H1 (cell line): ENCODE results near the gene ORC2. TPM values are rescaled to one million over a fixed set of nuclear protein-coding genes. Genes with fewer than 3 reads are reported as not detected.

Source experiments
- CTCF ChIA-PET: fragments of 300-600 bp; sonication (Branson Sonifier 250); formaldehyde crosslinking; loops from one replicate; lab custom pipeline; 2021; ENCODE audit not compliant: partially characterized antibody; lab: Charles Lee
- POLR2A ChIA-PET: fragments of 300-600 bp; sonication (Branson Sonifier 250); formaldehyde crosslinking; loops from one replicate; lab custom pipeline; 2021; ENCODE audit warnings: inconsistent platforms; ENCODE audit not compliant: partially characterized antibody; lab: Charles Lee
- DNase-seq, 2 experiments: peaks; one replicate each; pipeline versions ENCODE4 v3.0.0 to v3.0.0-alpha.2; 2010 to 2022; ENCODE audit warnings: low spot score in 2 of 2, low read depth in 1 of 2, mixed read lengths in 1 of 2
- FAIRE-seq: peaks from 2 replicates; lab custom pipeline; 2011; peaks lifted over from hg19 to GRCh38; lab: Jason Lieb, UNC
- H2AFZ ChIP-seq: 2 replicates; pipeline ENCODE4 v1.8.1; 2012; ENCODE audit warnings: low read length, inconsistent platforms
- H2AK5ac ChIP-seq: 2 replicates; pipeline ENCODE4 v1.6.1; 2013; ENCODE audit warnings: low read depth, low read length
- H2BK120ac ChIP-seq: replicated peaks from 2 replicates; pipeline ENCODE3; 2013; ENCODE audit warnings: low read depth, low read length, inconsistent platforms
- H2BK12ac ChIP-seq: 2 replicates; pipeline ENCODE4 v1.6.1; 2013; ENCODE audit warnings: low read depth, low read length
- H2BK15ac ChIP-seq: 2 replicates; pipeline ENCODE4 v1.6.1; 2013; ENCODE audit warnings: low read length
- H2BK20ac ChIP-seq: 2 replicates; pipeline ENCODE4 v1.6.1; 2013; ENCODE audit warnings: low read length
- H2BK5ac ChIP-seq: 2 replicates; pipeline ENCODE4 v1.6.1; 2013; ENCODE audit warnings: low read depth, low read length
- H3K14ac ChIP-seq: 2 replicates; pipeline ENCODE4 v1.6.1; 2013; ENCODE audit warnings: inconsistent platforms; ENCODE audit not compliant: insufficient read length
- H3K18ac ChIP-seq: 2 replicates; pipeline ENCODE4 v1.6.1; 2013; ENCODE audit warnings: low read length; ENCODE audit errors: extremely low read depth
- H3K23ac ChIP-seq: 2 replicates; pipeline ENCODE4 v1.6.1; 2013; ENCODE audit warnings: inconsistent platforms; ENCODE audit not compliant: insufficient read length
- H3K23me2 ChIP-seq: 2 replicates; pipeline ENCODE4 v1.6.1; 2013; ENCODE audit warnings: low read depth, low read length
- H3K27ac ChIP-seq: 2 replicates; pipeline ENCODE4 v1.6.1; 2011; ENCODE audit warnings: low read depth, low read length, inconsistent platforms
- H3K27me3 ChIP-seq, 4 experiments: replicated peaks in 1 of 4; 1 replicate in 1 of 4; 2 replicates in 3 of 4; pipeline versions ENCODE4 v1.6.1 to v1.8.1; 2011 to 2013; ENCODE audit warnings: low read length in 3 of 4, mild to moderate bottlenecking in 3 of 4, inconsistent platforms in 2 of 4, mixed read lengths in 2 of 4, moderate library complexity in 1 of 4; ENCODE audit not compliant: control insufficient read depth in 3 of 4, insufficient read depth in 3 of 4; ENCODE audit errors: extremely low read depth in 1 of 4
- H3K36me3 ChIP-seq, 4 experiments: 2 replicates each; pipeline versions ENCODE4 v1.6.1 to v1.8.1; 2011 to 2013; ENCODE audit warnings: mild to moderate bottlenecking in 4 of 4, low read length in 3 of 4, moderate library complexity in 2 of 4, control low read depth in 1 of 4, inconsistent platforms in 1 of 4; ENCODE audit not compliant: insufficient read depth in 4 of 4, control insufficient read depth in 2 of 4
- H3K4ac ChIP-seq: replicated peaks from 2 replicates; pipeline ENCODE3; 2013; ENCODE audit warnings: low read length, low read depth, mixed read lengths, inconsistent platforms; ENCODE audit not compliant: insufficient read length
- H3K4me1 ChIP-seq, 4 experiments: replicated peaks in 1 of 4; 1 replicate in 1 of 4; 2 replicates in 3 of 4; pipeline versions ENCODE4 v1.6.1 to v1.8.1; 2011 to 2013; ENCODE audit warnings: low read length in 3 of 4, inconsistent platforms in 2 of 4, mixed read lengths in 1 of 4; ENCODE audit not compliant: insufficient read depth in 4 of 4, control insufficient read depth in 3 of 4
- H3K4me2 ChIP-seq, 2 experiments: 2 replicates each; pipeline versions ENCODE4 v1.6.1 to v1.8.1; 2011 to 2013; ENCODE audit warnings: low read depth in 2 of 2, low read length in 2 of 2, control low read depth in 1 of 2, inconsistent platforms in 1 of 2, mild to moderate bottlenecking in 1 of 2; ENCODE audit not compliant: insufficient read depth in 1 of 2
- H3K4me3 ChIP-seq, 4 experiments: fragments of 200-600, 300-600 bp in 1 of 4; sonication (generic), shearing (Covaris generic), sonication (Bioruptor Twin) in 1 of 4; 2 replicates each; pipeline versions ENCODE4 v1.5.1 to v1.8.1; 2011 to 2016; ENCODE audit warnings: low read length in 4 of 4, low read depth in 3 of 4, control low read depth in 2 of 4, inconsistent platforms in 2 of 4, mild to moderate bottlenecking in 2 of 4, mixed read lengths in 1 of 4, moderate library complexity in 1 of 4; ENCODE audit not compliant: insufficient read depth in 2 of 4; ENCODE audit errors: extremely low read depth in 1 of 4
- H3K56ac ChIP-seq: replicated peaks from 2 replicates; pipeline ENCODE3; 2013; ENCODE audit warnings: low read depth, mild to moderate bottlenecking, mixed read lengths, low read length, inconsistent platforms; ENCODE audit not compliant: insufficient read length
- H3K79me1 ChIP-seq: 2 replicates; pipeline ENCODE4 v1.6.1; 2013; ENCODE audit warnings: low read depth, low read length, control low read depth
- H3K79me2 ChIP-seq, 2 experiments: 2 replicates each; pipeline versions ENCODE4 v1.6.1 to v1.8.1; 2012 to 2013; ENCODE audit warnings: low read length in 2 of 2, mild to moderate bottlenecking in 2 of 2, inconsistent platforms in 1 of 2; ENCODE audit not compliant: insufficient read depth in 2 of 2, control insufficient read depth in 1 of 2
- H3K9ac ChIP-seq, 4 experiments: replicated peaks in 1 of 4; 1 replicate in 1 of 4; 2 replicates in 3 of 4; pipeline versions ENCODE4 v1.6.1 to v1.8.1; 2011 to 2013; ENCODE audit warnings: low read depth in 3 of 4, low read length in 3 of 4, control low read depth in 2 of 4, mild to moderate bottlenecking in 2 of 4, moderate library complexity in 2 of 4, inconsistent platforms in 1 of 4; ENCODE audit errors: extremely low read depth in 1 of 4
- H3K9me3 ChIP-seq, 2 experiments: 2 replicates each; pipeline versions ENCODE4 v1.6.1 to v1.8.1; 2012 to 2013; ENCODE audit warnings: mild to moderate bottlenecking in 2 of 2, moderate library complexity in 2 of 2, control low read depth in 1 of 2, inconsistent platforms in 1 of 2, low read depth in 1 of 2, low read length in 1 of 2, mixed read lengths in 1 of 2; ENCODE audit not compliant: insufficient read depth in 2 of 2
- H4K20me1 ChIP-seq, 2 experiments: replicated peaks in 1 of 2; 2 replicates each; pipeline versions ENCODE3 to v1.8.1; 2011 to 2013; ENCODE audit warnings: inconsistent platforms in 2 of 2, low read length in 2 of 2, mild to moderate bottlenecking in 1 of 2; ENCODE audit not compliant: insufficient read depth in 2 of 2, control insufficient read depth in 1 of 2
- H4K5ac ChIP-seq: 2 replicates; pipeline ENCODE4 v1.6.1; 2013; ENCODE audit warnings: low read length, low read depth, mixed read lengths, inconsistent platforms; ENCODE audit not compliant: insufficient read length
- H4K8ac ChIP-seq: 2 replicates; pipeline ENCODE4 v1.8.0; 2013; ENCODE audit warnings: mild to moderate bottlenecking, moderate library complexity, low read length, inconsistent platforms; ENCODE audit not compliant: insufficient read depth; ENCODE audit errors: extremely low read depth
- H4K91ac ChIP-seq: replicated peaks from 2 replicates; pipeline ENCODE3; 2013; ENCODE audit warnings: low read length, mixed read lengths, inconsistent platforms; ENCODE audit not compliant: insufficient read length
- BACH1 ChIP-seq: IDR thresholded peaks from 2 replicates; pipeline ENCODE4 v1.6.1; 2012; ENCODE audit warnings: low read length, improper control_type of control experiment
- CHD1 ChIP-seq: IDR thresholded peaks from 2 replicates; pipeline ENCODE4 v1.6.1; 2012; ENCODE audit warnings: low read depth, low read length, improper control_type of control experiment
- FOSL1 ChIP-seq: IDR thresholded peaks from 2 replicates; pipeline ENCODE4 v1.6.1; 2011; ENCODE audit warnings: mild to moderate bottlenecking, low read depth, low read length, moderate library complexity; ENCODE audit not compliant: insufficient read depth
- JUN ChIP-seq: IDR thresholded peaks from 2 replicates; pipeline ENCODE4 v1.6.1; 2011; ENCODE audit warnings: low read depth, mild to moderate bottlenecking, improper control_type of control experiment, low read length
- NANOG ChIP-seq: IDR thresholded peaks from 2 replicates; pipeline ENCODE4 v1.6.1; 2011; ENCODE audit warnings: low read length, low read depth, mild to moderate bottlenecking, inconsistent platforms; ENCODE audit not compliant: insufficient read depth, poor library complexity, severe bottlenecking
- POLR2A ChIP-seq, 2 experiments: IDR thresholded peaks; 1 replicate in 1 of 2; 2 replicates in 1 of 2; pipeline ENCODE4 v1.6.1; 2011; ENCODE audit warnings: low read depth in 2 of 2, low read length in 2 of 2, mild to moderate bottlenecking in 2 of 2; ENCODE audit errors: control extremely low read depth in 1 of 2
- RXRA ChIP-seq: IDR thresholded peaks from 2 replicates; pipeline ENCODE4 v1.6.1; 2011; ENCODE audit warnings: low read depth, mild to moderate bottlenecking, low read length, moderate library complexity; ENCODE audit not compliant: insufficient read depth
- SP1 ChIP-seq: IDR thresholded peaks from 2 replicates; pipeline ENCODE4 v1.6.1; 2011; ENCODE audit warnings: low read depth, low read length
- TBP ChIP-seq: IDR thresholded peaks from 2 replicates; pipeline ENCODE4 v1.6.1; 2011; ENCODE audit warnings: low read depth, low read length, improper control_type of control experiment
- WGBS, 2 experiments: shearing (Covaris generic) in 1 of 2; methylation state at CpG; one replicate each; pipeline versions ENCODE4 v1.1.6 to v1.1.7; 2013 to 2015; ENCODE audit warnings: low lambda C conversion rate in 2 of 2, mixed read lengths in 2 of 2, inconsistent platforms in 1 of 2, low coverage in 1 of 2, missing lambda C conversion rate in 1 of 2; ENCODE audit not compliant: insufficient replicate concordance in 2 of 2, insufficient coverage in 1 of 2, insufficient read length in 1 of 2; ENCODE audit errors: extremely low coverage in 1 of 2, missing lambda C conversion rate in 1 of 2; 5-methylcytosine and 5-hydroxymethylcytosine counted together
- polyA plus RNA-seq, 7 experiments: library from polyadenylated mRNA; depleted of rRNA in 3 of 7; stranded (reverse) in 5 of 7; unstranded in 2 of 7; fragments of >200 nt in 5 of 7; fragments of 200-250 nt in 2 of 7; gene quantifications; 1 replicate in 5 of 7; 2 replicates in 1 of 7; 4 replicates in 1 of 7; pipeline versions ENCODE4 v1.2.1 to v1.2.3, GENCODE V29; 2011 to 2013; ENCODE audit warnings: missing spikeins in 2 of 7, mixed read lengths in 2 of 7
- total RNA-seq: library from RNA; stranded (reverse); fragmentation: NEBNext Ultra II Directional; extraction: Animal tissue kit (Norgen Biotek cat#: 25700); gene quantifications from 2 replicates; pipeline ENCODE4 v1.2.1, GENCODE V29; 2021
- TF ChIP-seq, protein P1 (sequence below): IDR thresholded peaks from 2 replicates; pipeline ENCODE4 v1.6.1; 2011; ENCODE audit warnings: low read length, improper control_type of control experiment

The ORC2 gene
- total and polyA plus RNA-seq, 2 of the 8 experiments (the other 6 are each of a cell fraction or from before 2014, with no cell fraction given) = 7.1 to 89.8 TPM

DNA sequence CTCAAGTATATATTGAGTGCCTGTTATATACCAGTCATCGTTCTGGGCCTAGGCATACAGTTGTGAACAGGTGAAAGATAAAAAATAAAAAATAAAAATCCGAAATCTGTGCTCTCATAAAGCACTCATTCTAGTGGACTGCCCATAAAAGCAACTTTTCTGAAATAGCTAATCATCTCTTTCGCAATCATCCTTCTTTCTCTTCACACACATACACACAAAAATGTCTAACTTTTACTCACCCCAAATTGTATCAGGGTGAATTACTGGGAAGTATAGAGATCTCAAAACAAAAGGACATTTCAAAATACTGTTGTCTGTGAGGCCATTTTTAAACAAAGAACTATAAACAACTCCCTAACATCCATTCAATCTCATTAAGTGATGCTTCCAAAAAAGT lies 29.6 kb upstream of the ORC2 start:
- no peak overlapping the region for H3K4ac ChIP-seq
- TF ChIP-seq SP1 (no peak), POLR2A (IDR thresholded peaks at IDR 0.05; ENCODE audit: control extremely low read depth in 1 of 2, low read depth in 2 of 2, low read length in 2 of 2) (no peak), BACH1 (no peak), CHD1 (no peak), NANOG (no peak), TBP (no peak), JUN (no peak), RXRA (no peak), FOSL1 (no peak)
- TF ChIP-seq, protein P1, sequence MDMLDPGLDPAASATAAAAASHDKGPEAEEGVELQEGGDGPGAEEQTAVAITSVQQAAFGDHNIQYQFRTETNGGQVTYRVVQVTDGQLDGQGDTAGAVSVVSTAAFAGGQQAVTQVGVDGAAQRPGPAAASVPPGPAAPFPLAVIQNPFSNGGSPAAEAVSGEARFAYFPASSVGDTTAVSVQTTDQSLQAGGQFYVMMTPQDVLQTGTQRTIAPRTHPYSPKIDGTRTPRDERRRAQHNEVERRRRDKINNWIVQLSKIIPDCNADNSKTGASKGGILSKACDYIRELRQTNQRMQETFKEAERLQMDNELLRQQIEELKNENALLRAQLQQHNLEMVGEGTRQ = no peak
- TF ChIP-seq, all 59 proteins: peak for 0
- WGBS, 2 experiments = 91 to 100% methylated on average over 1 to 3 of the region's 3 CpGs
- H3K9ac ChIP-seq = no peak overlapping the region
- no peaks in the 10 kb centered on the region for H3K79me1 ChIP-seq
- no peak overlapping the region for H2BK20ac ChIP-seq
- no peak overlapping the region for H2BK120ac ChIP-seq
- H3K4me2 ChIP-seq = no peak overlapping the region
- no peaks in the 10 kb centered on the region; a peak in 1 of 8 replicates for H3K36me3 ChIP-seq
- H3K27me3 ChIP-seq = no peaks in the 10 kb centered on the region
- no peak overlapping the region for H2BK15ac ChIP-seq
- no peak overlapping the region for H4K5ac ChIP-seq
- no peaks in the 10 kb centered on the region; a peak in 1 of 7 replicates for H3K4me1 ChIP-seq
- H4K20me1 ChIP-seq = no peaks in the 10 kb centered on the region
- H4K91ac ChIP-seq = no peak overlapping the region
- H2AK5ac ChIP-seq = no peak overlapping the region
- no peak overlapping the region for H4K8ac ChIP-seq
- no peak overlapping the region for H3K14ac ChIP-seq
- no peak overlapping the region for H2AFZ ChIP-seq
- H3K9me3 ChIP-seq = no peaks in the 10 kb centered on the region
- no peaks in the 10 kb centered on the region for H3K79me2 ChIP-seq
- no peak for FAIRE-seq
- H3K23me2 ChIP-seq = no peaks in the 10 kb centered on the region
- H3K4me3 ChIP-seq = no peak overlapping the region
- ChIA-PET CTCF (no interaction called here), POLR2A (no interaction called here)
- H2BK5ac ChIP-seq = no peak overlapping the region
- no peak overlapping the region for H2BK12ac ChIP-seq
- H3K56ac ChIP-seq = no peak overlapping the region
- H3K18ac ChIP-seq = no peak overlapping the region
- no peak for DNase-seq
- H3K27ac ChIP-seq = no peak overlapping the region
- no peak overlapping the region for H3K23ac ChIP-seq
